ENCODE measurements around the gene OLA1.

The OLA1 gene

DNA sequence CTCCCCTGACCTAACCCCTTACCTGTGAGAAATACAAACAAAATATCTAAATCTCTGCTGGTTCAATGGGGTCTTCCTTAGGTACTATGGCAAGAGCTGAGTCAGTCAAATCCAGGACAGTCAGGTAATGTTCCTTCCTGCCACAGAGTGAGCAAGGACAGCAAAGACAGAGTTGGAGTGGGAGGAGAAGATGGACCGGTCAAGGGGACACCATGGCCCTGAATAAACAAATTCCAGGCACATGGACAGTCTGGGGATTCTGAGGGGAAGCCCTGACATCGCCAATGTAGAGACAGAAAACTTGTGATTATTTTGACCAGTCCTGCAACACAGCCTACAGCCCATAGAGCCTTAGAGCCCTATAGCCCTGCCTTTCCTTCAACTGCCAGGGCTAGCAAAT is 42.8 kb downstream of the OLA1 start:
- TF ChIP-seq TAF1 (IDR thresholded peaks at IDR 0.05; ENCODE audit: low read depth): no peak

DNA sequence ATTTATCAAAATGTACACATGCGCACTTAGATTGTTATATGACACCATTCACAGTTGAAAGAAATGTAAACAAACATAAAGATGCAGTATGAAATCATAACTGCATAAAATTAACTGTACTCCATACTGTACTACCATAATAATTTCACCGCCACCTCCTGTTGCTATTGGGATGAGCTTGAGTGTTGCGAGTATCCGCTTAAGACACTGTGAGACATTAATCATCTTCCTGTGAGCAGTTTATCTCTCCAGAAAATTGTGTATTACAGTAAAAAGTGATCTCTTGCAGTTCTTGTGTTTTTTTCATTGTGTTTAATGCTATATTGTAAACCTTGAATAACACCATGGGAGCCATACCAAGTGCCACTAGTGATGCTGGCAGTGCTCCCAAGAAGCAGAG is 46.1 kb downstream of the OLA1 start:
- TF ChIP-seq TAF1 (IDR thresholded peaks at IDR 0.05; ENCODE audit: low read depth) (no peak), CREB1 (IDR thresholded peaks at IDR 0.05; ENCODE audit: low read depth) (no peak), TEAD4 (IDR thresholded peaks at IDR 0.05) (no peak), TCF12 (IDR thresholded peaks at IDR 0.05; ENCODE audit: low read depth) (no peak), RAD21 (IDR thresholded peaks at IDR 0.05; ENCODE audit: low read depth) (no peak), CEBPB (IDR thresholded peaks at IDR 0.05) (no peak), FOXM1 (IDR thresholded peaks at IDR 0.05; ENCODE audit: borderline replicate concordance, low read depth) (no peak), EGR1 (IDR thresholded peaks at IDR 0.05) (no peak), YY1 (IDR thresholded peaks at IDR 0.05; ENCODE audit: low read depth) (no peak), ZBTB7A (IDR thresholded peaks at IDR 0.05; ENCODE audit: low read depth) (no peak), NFIC (IDR thresholded peaks at IDR 0.05) (no peak), EP300 (IDR thresholded peaks at IDR 0.05; ENCODE audit: borderline replicate concordance) (no peak)
- TF ChIP-seq, protein P1, sequence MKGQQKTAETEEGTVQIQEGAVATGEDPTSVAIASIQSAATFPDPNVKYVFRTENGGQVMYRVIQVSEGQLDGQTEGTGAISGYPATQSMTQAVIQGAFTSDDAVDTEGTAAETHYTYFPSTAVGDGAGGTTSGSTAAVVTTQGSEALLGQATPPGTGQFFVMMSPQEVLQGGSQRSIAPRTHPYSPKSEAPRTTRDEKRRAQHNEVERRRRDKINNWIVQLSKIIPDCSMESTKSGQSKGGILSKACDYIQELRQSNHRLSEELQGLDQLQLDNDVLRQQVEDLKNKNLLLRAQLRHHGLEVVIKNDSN (IDR thresholded peaks at IDR 0.05): no peak
- TF ChIP-seq, protein P2, sequence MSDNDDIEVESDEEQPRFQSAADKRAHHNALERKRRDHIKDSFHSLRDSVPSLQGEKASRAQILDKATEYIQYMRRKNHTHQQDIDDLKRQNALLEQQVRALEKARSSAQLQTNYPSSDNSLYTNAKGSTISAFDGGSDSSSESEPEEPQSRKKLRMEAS (IDR thresholded peaks at IDR 0.05): no peak
- TF ChIP-seq, protein P3, sequence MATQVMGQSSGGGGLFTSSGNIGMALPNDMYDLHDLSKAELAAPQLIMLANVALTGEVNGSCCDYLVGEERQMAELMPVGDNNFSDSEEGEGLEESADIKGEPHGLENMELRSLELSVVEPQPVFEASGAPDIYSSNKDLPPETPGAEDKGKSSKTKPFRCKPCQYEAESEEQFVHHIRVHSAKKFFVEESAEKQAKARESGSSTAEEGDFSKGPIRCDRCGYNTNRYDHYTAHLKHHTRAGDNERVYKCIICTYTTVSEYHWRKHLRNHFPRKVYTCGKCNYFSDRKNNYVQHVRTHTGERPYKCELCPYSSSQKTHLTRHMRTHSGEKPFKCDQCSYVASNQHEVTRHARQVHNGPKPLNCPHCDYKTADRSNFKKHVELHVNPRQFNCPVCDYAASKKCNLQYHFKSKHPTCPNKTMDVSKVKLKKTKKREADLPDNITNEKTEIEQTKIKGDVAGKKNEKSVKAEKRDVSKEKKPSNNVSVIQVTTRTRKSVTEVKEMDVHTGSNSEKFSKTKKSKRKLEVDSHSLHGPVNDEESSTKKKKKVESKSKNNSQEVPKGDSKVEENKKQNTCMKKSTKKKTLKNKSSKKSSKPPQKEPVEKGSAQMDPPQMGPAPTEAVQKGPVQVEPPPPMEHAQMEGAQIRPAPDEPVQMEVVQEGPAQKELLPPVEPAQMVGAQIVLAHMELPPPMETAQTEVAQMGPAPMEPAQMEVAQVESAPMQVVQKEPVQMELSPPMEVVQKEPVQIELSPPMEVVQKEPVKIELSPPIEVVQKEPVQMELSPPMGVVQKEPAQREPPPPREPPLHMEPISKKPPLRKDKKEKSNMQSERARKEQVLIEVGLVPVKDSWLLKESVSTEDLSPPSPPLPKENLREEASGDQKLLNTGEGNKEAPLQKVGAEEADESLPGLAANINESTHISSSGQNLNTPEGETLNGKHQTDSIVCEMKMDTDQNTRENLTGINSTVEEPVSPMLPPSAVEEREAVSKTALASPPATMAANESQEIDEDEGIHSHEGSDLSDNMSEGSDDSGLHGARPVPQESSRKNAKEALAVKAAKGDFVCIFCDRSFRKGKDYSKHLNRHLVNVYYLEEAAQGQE (IDR thresholded peaks at IDR 0.05; ENCODE audit: low read depth): no peak

DNA sequence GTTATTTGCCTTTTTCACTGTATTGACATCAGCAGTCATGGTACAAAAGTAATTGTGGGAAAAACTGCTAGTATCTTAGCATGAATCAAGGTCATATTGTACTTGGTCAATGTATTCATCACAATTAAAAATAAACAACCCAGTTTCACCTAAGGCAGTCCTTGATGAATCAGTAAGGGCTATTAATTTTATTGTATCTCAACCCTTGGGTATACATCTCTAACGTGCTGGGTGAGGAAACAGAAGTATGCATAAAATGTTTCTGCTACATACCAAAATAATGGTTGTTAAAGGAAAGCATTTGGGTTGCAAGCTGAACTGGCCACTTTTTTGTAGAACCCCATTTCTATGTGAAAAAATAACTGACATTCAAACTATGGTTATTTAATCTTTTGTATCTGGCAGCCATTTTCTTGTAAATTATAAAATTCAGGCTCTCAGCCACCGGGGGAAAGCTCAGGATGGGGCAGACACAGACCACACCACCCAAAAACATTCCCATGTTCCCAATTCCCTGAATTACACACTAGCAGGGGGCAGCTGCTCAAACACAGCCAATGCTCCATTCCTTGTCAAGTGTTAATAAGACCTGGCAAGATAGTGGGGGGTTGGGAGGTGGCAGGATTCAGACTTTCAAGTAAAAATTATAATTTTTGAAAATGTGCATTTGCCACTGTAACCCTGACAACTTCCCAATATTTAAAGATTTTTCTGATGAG is 49.3 kb downstream of the OLA1 start:
- TF ChIP-seq ZBTB7A (IDR thresholded peaks at IDR 0.05; ENCODE audit: low read depth) (no peak), TAF1 (IDR thresholded peaks at IDR 0.05; ENCODE audit: low read depth) (no peak), TCF12 (IDR thresholded peaks at IDR 0.05; ENCODE audit: low read depth) (no peak), EGR1 (IDR thresholded peaks at IDR 0.05) (no peak), TEAD4 (IDR thresholded peaks at IDR 0.05) (no peak), RAD21 (IDR thresholded peaks at IDR 0.05; ENCODE audit: low read depth) (no peak), EP300 (IDR thresholded peaks at IDR 0.05; ENCODE audit: borderline replicate concordance) (no peak)
- TF ChIP-seq, protein P2 (IDR thresholded peaks at IDR 0.05): no peak
- TF ChIP-seq, protein P3 (IDR thresholded peaks at IDR 0.05; ENCODE audit: low read depth): no peak

DNA sequence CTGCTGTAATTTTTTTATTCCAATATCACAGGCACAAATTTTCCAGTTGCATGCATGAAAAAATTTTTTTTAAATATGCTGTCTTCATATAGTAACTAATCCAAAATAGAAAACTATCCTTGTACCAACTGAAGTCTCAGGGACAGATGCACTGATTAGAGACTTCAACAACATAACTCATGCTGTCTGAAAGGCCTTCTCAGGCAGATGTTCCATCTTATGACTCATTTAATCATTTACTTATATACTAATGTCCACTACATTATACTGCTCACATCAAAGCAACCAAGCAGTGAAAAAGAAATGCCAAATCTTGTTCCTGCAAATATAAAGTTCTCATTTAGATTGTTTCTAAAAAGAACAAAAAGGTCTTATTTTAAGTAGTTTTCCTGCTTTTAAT is 53.1 kb downstream of the OLA1 start:
- TF ChIP-seq RAD21 (IDR thresholded peaks at IDR 0.05; ENCODE audit: low read depth): no peak
- no peak for TF ChIP-seq TAF1 (IDR thresholded peaks at IDR 0.05; ENCODE audit: low read depth)

DNA sequence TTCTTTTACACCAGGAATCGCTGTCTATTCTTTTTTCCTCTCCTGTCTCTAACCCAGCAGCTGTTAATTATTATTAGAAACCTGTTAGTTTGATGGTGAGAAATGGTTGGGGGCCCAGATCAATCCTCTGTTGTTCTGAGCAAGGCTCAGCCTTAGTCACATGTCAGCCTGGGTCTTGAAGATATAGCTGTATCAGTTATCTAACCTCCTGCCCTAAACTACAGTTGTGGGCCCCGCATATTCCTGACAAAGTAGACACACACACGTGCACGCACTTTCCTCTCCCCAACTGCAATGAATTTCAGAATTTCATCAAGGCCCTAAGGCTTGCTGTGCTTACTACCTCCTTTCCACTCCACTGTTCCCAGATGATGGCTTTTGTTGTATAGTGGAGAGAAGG is 54.6 kb downstream of the OLA1 start:
- TF ChIP-seq TEAD4 (IDR thresholded peaks at IDR 0.05) (no peak), ZBTB7A (IDR thresholded peaks at IDR 0.05; ENCODE audit: low read depth) (no peak), TAF1 (IDR thresholded peaks at IDR 0.05; ENCODE audit: low read depth) (no peak), EGR1 (IDR thresholded peaks at IDR 0.05) (no peak), YY1 (IDR thresholded peaks at IDR 0.05; ENCODE audit: low read depth) (no peak), CEBPB (IDR thresholded peaks at IDR 0.05) (no peak), TCF12 (IDR thresholded peaks at IDR 0.05; ENCODE audit: low read depth) (no peak)
- TF ChIP-seq, protein P2 (IDR thresholded peaks at IDR 0.05): no peak
- TF ChIP-seq, protein P3 (IDR thresholded peaks at IDR 0.05; ENCODE audit: low read depth): no peak
